Cardiac fibroblast (primary cell): ENCODE results near the gene TSPAN18.

Experiments
- DNase-seq, 2 donors: peaks; one replicate each; pipeline versions ENCODE4 v3.0.0 to v3.0.0-alpha.2; 2010; ENCODE audit warnings: low read depth in 2 of 2
- H3K4me3 ChIP-seq, 2 donors: replicated peaks in 1 of 2; 1 replicate in 1 of 2; 2 replicates in 1 of 2; pipeline ENCODE4 v1.5.1; 2011; ENCODE audit warnings: low read depth in 2 of 2, low read length in 2 of 2, mild to moderate bottlenecking in 2 of 2, moderate library complexity in 1 of 2
- TF ChIP-seq, protein P1 (sequence below): IDR thresholded peaks from one replicate; pipeline ENCODE4 v1.5.1; 2011; ENCODE audit warnings: low read depth, mild to moderate bottlenecking, low read length, inconsistent platforms

Gene TSPAN18

DNA sequence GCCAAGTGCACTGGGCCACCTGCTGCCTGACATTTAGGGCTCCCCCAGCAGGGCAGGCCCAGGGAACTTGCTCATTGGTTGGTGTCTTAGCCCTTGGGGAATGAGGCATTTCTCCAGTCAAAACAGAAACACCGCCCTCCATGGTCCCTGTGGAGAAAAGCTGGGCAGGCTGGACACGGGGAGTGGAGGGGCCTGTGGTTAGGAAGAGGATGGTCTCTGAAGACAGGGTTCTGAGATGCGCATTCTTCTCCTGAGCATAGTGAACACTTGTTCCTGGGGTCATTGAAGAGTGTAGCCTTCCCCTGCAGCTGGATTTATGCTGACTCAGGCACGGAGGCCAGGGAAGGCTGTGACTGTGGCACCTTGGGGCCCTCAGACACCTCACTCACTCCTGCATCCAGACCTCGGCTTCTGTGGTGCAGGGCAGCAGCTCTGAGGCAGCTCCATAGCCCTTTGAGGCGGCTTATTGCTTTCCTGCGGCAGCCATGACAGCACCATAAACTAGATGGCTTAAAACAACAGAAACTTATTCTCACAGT lies 8.2 kb downstream of the TSPAN18 start:
- DNase-seq: no peak
- H3K4me3 ChIP-seq: no peak overlapping the region
- TF ChIP-seq, protein P1, sequence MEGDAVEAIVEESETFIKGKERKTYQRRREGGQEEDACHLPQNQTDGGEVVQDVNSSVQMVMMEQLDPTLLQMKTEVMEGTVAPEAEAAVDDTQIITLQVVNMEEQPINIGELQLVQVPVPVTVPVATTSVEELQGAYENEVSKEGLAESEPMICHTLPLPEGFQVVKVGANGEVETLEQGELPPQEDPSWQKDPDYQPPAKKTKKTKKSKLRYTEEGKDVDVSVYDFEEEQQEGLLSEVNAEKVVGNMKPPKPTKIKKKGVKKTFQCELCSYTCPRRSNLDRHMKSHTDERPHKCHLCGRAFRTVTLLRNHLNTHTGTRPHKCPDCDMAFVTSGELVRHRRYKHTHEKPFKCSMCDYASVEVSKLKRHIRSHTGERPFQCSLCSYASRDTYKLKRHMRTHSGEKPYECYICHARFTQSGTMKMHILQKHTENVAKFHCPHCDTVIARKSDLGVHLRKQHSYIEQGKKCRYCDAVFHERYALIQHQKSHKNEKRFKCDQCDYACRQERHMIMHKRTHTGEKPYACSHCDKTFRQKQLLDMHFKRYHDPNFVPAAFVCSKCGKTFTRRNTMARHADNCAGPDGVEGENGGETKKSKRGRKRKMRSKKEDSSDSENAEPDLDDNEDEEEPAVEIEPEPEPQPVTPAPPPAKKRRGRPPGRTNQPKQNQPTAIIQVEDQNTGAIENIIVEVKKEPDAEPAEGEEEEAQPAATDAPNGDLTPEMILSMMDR: no peak

DNA sequence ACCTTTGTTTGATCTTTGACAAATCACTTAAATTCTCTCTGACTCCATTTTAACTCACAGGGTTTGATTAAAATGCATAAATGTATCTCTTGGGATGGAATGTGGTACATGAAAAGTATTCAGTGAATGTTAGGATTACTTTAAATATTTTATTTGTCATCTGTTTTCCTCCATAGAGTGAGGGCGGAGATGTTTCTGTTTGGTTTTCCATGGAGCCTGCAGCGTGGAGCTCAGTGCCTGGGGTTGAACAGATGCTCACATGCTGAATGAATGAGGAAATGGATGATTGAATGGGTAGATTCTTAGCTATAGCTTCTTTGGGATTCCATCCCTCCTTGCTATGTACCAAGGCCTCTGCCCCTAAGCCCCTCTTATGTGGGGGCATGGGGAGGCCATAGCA lies 10.0 kb downstream of the TSPAN18 start:
- DNase-seq: no peak
- TF ChIP-seq, protein P1: no peak
- H3K4me3 ChIP-seq: no peak overlapping the region

DNA sequence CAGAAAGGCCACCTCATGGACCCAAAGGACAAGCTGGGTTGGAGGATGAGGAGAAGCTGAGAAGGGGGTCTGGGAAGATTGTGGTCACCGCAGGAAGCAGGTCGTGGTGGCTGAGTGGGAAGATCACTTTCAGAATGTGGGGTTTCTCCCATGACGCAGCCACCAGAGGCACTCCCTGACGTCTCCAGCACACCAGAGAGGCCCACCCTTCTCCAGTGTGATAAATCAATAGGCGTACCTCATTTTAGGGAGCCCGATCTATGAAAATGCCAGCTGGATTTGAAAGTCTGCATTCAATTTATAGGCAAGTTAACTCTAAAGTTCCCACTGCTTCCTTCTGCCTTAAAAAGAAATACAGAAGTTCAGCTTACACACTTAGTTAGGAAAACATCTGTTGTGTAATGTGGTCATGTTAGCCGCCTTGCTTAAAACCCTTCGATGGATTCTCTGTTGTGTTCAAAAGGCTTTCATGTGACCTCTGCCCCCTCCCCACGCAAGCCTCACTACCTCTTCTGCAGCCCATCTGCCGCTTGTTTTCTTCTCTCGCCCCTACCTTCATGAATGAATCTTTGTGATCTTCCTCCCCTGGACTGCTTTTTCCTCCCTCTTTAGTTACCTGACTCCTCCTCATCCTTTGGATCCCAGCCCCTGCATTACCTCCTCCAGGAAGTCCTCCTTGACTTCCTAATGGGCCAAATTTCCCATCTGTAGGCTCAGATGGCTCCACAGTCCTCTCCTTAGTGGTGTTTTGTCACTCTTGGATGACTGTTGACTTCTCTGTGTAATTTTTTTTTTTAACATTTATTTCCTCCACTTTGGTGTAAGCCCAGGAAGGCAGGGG lies 10.7 kb downstream of the TSPAN18 start:
- TF ChIP-seq, protein P1: no peak
- no peak for DNase-seq
- H3K4me3 ChIP-seq: no peak overlapping the region

DNA sequence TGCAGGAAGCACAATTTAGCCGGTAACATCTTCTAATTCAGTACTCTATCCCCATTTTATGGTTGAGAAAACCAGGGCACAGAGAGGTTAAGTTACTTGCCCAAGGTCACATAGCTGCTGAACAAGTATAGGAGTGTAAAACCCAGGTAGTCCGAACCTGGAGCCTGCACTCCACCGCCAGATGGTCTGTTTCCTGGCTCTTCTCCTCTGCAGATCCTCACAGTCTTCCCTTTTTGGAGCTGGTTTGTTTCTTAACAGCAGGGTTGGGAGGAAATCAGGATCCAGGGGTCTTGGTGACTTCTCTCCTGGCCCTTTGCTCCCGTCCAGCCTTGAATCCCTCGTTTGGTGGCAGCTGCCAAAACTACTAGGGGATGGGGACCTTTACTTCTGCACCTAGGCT lies 12.0 kb downstream of the TSPAN18 start:
- H3K4me3 ChIP-seq: no peak overlapping the region
- TF ChIP-seq, protein P1: no peak
- no peak for DNase-seq

DNA sequence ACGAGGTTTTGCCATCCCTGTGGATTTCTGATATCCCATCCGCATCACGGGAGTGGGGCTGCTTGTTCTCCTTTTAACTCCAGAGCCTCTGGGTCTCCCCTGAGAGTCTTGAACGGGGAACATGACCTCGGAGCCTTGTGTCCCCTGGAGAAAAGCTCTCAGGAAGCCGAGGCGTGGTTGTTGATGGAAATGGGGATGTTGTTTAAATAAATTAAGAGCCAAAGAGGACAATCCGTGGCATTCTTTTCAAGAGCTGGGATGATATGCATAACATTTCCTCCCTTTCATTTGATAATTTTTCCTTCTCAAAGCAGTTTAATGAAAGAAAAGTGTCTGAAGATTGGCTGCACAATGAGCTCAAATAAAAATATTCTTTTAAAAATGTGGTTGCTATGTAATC lies 14.2 kb downstream of the TSPAN18 start:
- no peak for DNase-seq
- TF ChIP-seq, protein P1: no peak
- H3K4me3 ChIP-seq: no peak overlapping the region

DNA sequence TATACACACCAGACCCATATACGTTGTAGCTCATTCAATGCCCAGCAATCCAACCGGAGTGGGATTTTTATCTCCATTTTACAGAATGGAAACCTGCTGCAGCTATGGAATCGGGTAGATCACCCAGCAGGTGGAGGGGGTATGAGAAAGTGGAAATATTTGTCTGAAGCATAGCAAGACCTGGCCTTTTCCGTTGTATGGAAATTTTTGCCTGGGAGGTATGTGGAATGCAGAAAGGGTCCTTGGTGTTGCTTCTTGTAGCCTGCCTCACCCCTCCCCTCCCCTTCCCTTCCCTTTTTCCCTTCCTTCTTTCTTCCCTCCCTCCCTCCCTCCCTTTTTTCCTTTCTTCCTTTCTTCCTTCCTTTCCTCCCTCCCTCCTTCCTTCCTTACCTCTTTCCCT lies 15.2 kb downstream of the TSPAN18 start:
- DNase-seq: no peak
- TF ChIP-seq, protein P1: no peak
- H3K4me3 ChIP-seq: no peak overlapping the region
